NCI-H69 (cell line): ENCODE data around the gene NR5A2.

Source experiments
- DNase-seq: peaks from one replicate; lab custom pipeline; 2025; lab: John Stamatoyannopoulos, UW

Gene NR5A2

GRCh38 chr1:200206340-200206739, 178.8 kb downstream of the NR5A2 start:
- no peak for DNase-seq

GRCh38 chr1:200206761-200207160, 179.3 kb downstream of the NR5A2 start:
- DNase-seq: no peak

GRCh38 chr1:200207711-200208126, 180.2 kb downstream of the NR5A2 start:
- DNase-seq: no peak

GRCh38 chr1:200211157-200211556, 183.6 kb downstream of the NR5A2 start:
- DNase-seq: no peak

- no peak for DNase-seq
Observed at GRCh38 chr1:200213392-200213791, 185.9 kb downstream of the NR5A2 start.

GRCh38 chr1:200213921-200214320, 186.4 kb downstream of the NR5A2 start:
- DNase-seq: no peak

GRCh38 chr1:200215350-200215749, 187.8 kb downstream of the NR5A2 start:
- DNase-seq: no peak

GRCh38 chr1:200217703-200218102, 190.2 kb downstream of the NR5A2 start:
- DNase-seq: no peak

- no peak for DNase-seq
Observed at GRCh38 chr1:200221614-200222282, 194.2 kb downstream of the NR5A2 start.

- no peak for DNase-seq
Observed at GRCh38 chr1:200223207-200223606, 195.7 kb downstream of the NR5A2 start.

GRCh38 chr1:200223613-200224012, 196.1 kb downstream of the NR5A2 start:
- no peak for DNase-seq

GRCh38 chr1:200224315-200224714, 196.8 kb downstream of the NR5A2 start:
- DNase-seq: no peak

- no peak for DNase-seq
Observed at GRCh38 chr1:200226268-200226968, 198.9 kb downstream of the NR5A2 start.

- peak; percentile 21 for DNase-seq
Observed at GRCh38 chr1:200226969-200227303, 199.4 kb downstream of the NR5A2 start.
